ENCODE results near the gene KLHL18.
"Not testable (repeated sequence)": the region's sequence is repeated elsewhere in the genome, so short reads cannot be mapped to it uniquely, and the experiment has no call there.

The KLHL18 gene

GRCh38 chr3:47313341-47314055, 30.8 kb downstream of the KLHL18 start:
- H3K4me3 ChIP-seq (ENCODE audit: low read length): no peak overlapping the region
- no peak for DNase-seq (ENCODE audit: low read depth)
- no peak for TF ChIP-seq CTCF (IDR thresholded peaks at IDR 0.05; ENCODE audit: insufficient read depth, low read depth, low read length, missing control alignments)

GRCh38 chr3:47314056-47314764, 31.5 kb downstream of the KLHL18 start:
- DNase-seq (ENCODE audit: low read depth): no peak
- no peak for TF ChIP-seq CTCF (IDR thresholded peaks at IDR 0.05; ENCODE audit: insufficient read depth, low read depth, low read length, missing control alignments)

DNA sequence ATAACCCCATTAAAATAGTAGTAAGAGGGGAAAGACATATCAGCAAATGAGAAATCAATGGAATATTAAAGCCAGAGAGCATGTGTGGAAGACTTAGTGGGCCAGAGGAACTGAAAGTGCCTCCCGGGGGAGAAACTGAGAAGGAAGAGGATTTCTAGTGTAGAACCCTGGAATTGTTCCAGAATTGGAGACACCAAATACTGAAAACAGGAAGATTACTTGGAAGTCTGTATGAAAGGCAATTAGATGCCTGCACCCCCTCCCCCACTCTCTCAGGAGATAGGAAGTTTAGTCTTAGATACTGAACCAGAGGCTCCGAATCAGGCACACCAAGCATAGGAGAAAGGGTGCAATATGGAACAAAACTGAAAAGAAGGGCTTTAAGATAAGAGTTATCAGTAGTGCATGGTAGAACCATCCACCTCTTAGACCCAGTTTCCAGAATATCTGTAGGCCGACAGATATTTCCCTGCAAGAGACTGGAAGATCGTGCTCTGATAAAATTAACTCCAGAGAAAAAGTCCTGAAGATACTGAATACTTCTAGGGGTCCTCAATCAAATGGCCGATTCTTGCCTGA, 32.4 kb downstream of the KLHL18 start:
- DNase-seq (ENCODE audit: low read depth): no peak
- TF ChIP-seq CTCF (IDR thresholded peaks at IDR 0.05; ENCODE audit: insufficient read depth, low read depth, low read length, missing control alignments): no peak

More at GRCh38 chr3:47314056-47314764, 31.5 kb downstream of the KLHL18 start:
- no peak overlapping the region for H3K4me3 ChIP-seq (ENCODE audit: low read length)

DNA sequence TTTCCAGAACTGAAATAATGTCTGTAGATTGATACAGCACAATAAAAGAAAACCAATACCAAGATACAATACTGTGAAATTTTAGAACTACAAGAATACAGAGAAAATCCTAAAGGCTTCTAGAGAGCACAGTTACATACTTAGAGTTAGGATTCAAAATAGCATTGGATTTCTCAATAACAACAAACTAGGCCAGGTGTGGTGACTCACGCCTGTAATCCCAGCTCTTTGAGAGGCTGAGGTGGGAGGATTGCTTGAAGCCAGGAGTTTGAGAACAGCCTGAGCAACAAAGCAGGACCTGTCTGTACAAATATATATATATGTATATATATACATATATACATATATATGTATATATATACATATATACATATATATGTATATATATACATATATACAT, 33.4 kb downstream of the KLHL18 start:
- not testable (repeated sequence) for H3K4me3 ChIP-seq (ENCODE audit: low read length)
- peak; percentile 64 for DNase-seq (ENCODE audit: low read depth)

More for the DNA sequence above, 32.4 kb downstream of the KLHL18 start:
- H3K4me3 ChIP-seq (ENCODE audit: low read length): no peak overlapping the region

DNA sequence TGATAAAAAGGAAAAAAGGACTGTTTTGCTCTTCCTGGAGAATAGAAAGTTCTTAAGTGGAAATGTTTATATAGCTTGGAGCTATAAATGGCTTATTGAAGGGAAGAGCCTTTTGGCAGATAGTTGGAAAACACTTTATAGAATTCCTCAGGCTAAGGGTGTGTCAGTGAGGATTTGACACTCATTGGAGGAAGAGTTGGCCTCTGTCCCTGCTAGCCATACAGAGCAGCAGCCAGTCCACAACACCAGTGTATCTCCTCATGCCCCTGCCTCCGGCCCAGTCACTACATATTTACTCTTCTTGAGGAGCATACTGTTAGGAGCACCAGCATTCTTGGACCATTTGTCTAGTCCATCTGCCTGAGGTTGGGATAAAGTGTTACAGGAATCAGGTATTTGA, 36.2 kb downstream of the KLHL18 start:
- H3K4me3 ChIP-seq (ENCODE audit: low read length): no peak overlapping the region
- DNase-seq (ENCODE audit: low read depth): no peak
- TF ChIP-seq CTCF (IDR thresholded peaks at IDR 0.05; ENCODE audit: insufficient read depth, low read depth, low read length, missing control alignments): no peak

GRCh38 chr3:47319956-47320355, 37.2 kb downstream of the KLHL18 start:
- no peak overlapping the region for H3K4me3 ChIP-seq (ENCODE audit: low read length)
- DNase-seq (ENCODE audit: low read depth): no peak
- no peak for TF ChIP-seq CTCF (IDR thresholded peaks at IDR 0.05; ENCODE audit: insufficient read depth, low read depth, low read length, missing control alignments)

DNA sequence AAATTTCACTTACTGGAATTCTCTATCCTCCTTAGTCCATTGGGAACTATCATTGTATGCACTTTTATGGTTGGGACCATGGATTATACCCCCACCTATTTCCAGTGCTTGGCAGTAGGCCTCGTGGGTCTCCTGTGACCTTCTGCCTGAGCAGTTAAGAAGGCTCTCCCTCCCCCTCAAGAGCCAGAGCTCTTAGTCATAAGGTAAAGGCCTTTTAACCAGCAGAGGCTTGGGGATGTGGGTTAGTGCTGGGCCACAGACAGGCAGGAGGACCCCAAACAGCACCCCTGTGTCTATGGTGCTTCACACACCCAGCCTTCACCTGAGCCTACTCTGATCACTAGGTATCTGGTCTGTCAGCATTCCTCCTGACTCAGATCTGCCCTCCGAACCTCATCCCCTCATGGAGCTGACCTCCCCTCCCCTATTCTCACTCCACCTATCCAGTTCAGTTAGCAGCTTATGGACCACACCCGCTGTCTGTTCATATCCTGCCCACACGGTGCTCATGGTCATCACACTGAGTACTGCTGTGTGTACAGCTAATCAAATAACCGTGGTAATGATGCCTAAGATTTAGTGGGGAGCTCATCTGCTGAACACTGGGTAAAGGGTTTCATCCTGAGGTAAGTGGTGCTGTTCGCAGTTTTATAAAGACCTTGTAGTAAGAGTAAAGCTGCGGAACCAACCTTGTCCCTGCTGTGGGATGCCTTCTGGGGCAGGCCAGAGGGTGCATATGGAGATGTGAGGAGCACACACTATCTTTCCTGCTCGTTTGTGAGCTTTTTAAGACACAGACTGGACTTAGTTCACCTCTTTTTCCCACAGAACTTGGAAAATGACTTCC, 40.9 kb downstream of the KLHL18 start:
- no peak overlapping the region for H3K4me3 ChIP-seq (ENCODE audit: low read length)
- no peak for TF ChIP-seq CTCF (IDR thresholded peaks at IDR 0.05; ENCODE audit: insufficient read depth, low read depth, low read length, missing control alignments)
- DNase-seq (ENCODE audit: low read depth): peak; percentile 74
